ENCODE results near the gene FGD5. TPM values are rescaled to one million over a fixed set of nuclear protein-coding genes. Genes with fewer than 3 reads are reported as not detected.

The FGD5 gene
- total and polyA plus RNA-seq, 8 donors, result 1.2 to 34.1 (median 9.0) TPM

GRCh38 chr3:14862661-14863230, 44.0 kb downstream of the FGD5 start:
- Histone ChIP-seq H3K36me3 (peaks cover 0 to 6% (median 0%) of the 10 kb centered on the region in 4 donors), H3K4me3 (no peak overlapping the region), H3K27ac (no peak overlapping the region), H3K9me3 (no peaks in the 10 kb centered on the region), H3K4me1 (peaks cover 0 to 16% (median 12%) of the 10 kb centered on the region in 4 donors), H3K27me3 (peaks cover 0 to 7% (median 0%) of the 10 kb centered on the region in 3 donors)
- TF ChIP-seq POLR2A (IDR thresholded peaks at IDR 0.05) (no peak), POLR2AphosphoS5 (IDR thresholded peaks at IDR 0.05) (no peak), CTCF (IDR thresholded peaks at IDR 0.05) (no peak), EP300 (IDR thresholded peaks at IDR 0.05) (no peak)
- WGBS, 5 donors, result 76 to 83% (median 81%) methylated on average over 5 of the region's 5 CpGs
- no peak for DNase-seq
- intact Hi-C loops (cut with DNase I; ENCODE audit: low total_unique reads), result no loop called here

GRCh38 chr3:14863333-14864100, 44.8 kb downstream of the FGD5 start:
- 59 to 74% (median 66%) methylated on average over 8 to 10 of the region's 10 CpGs for WGBS, 5 donors
- no peak overlapping the region for H3K27ac ChIP-seq

DNA sequence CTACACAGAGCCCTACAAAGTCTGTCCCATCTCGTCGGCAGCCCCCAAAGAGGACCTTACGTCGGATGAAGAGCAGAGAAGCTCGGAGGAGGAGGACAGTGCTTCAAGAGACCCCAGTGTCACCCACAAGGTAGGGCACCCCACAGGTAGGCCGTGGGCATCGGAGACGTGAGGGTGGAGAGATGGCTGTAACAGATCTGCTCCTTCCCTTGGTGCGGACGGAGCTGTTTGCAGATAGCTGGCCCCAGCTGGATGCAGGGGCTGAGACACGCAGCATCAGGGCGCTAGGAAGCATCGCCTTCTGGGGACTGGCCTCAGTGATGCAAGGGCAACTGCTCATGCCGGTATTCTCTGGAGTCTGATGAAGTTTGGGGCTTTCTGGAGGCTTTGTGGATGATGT, 45.4 kb downstream of the FGD5 start:
- intact Hi-C loops (cut with DNase I; ENCODE audit: low total_unique reads), result no loop called here
- no peak overlapping the region for H3K27ac ChIP-seq
- no peak overlapping the region for H3K4me3 ChIP-seq
- H3K27me3 ChIP-seq, result no peaks in the 10 kb centered on the region
- no peaks in the 10 kb centered on the region for H3K9me3 ChIP-seq
- peaks cover 0 to 6% (median 0%) of the 10 kb centered on the region in 4 donors for H3K36me3 ChIP-seq
- H3K4me1 ChIP-seq, result peaks cover 0 to 16% (median 12%) of the 10 kb centered on the region in 4 donors
- WGBS, 5 donors, result 89 to 93% (median 92%) methylated on average over 14 of the region's 14 CpGs
- TF ChIP-seq EP300 (IDR thresholded peaks at IDR 0.05), result no peak
- TF ChIP-seq POLR2AphosphoS5 (IDR thresholded peaks at IDR 0.05), result no peak
- TF ChIP-seq POLR2A (IDR thresholded peaks at IDR 0.05), result no peak
- TF ChIP-seq CTCF (IDR thresholded peaks at IDR 0.05), result no peak
- DNase-seq, result no peak

More at GRCh38 chr3:14863333-14864100, 44.8 kb downstream of the FGD5 start:
- DNase-seq, result no peak
- Histone ChIP-seq H3K4me3 (no peak overlapping the region), H3K36me3 (peaks cover 0 to 6% (median 0%) of the 10 kb centered on the region in 4 donors), H3K27me3 (peaks cover 0 to 3% (median 0%) of the 10 kb centered on the region in 3 donors), H3K4me1 (peaks cover 0 to 16% (median 12%) of the 10 kb centered on the region in 4 donors), H3K9me3 (no peaks in the 10 kb centered on the region)
- intact Hi-C loops (cut with DNase I; ENCODE audit: low total_unique reads), result no loop called here
- TF ChIP-seq POLR2A (IDR thresholded peaks at IDR 0.05), result no peak
- TF ChIP-seq CTCF (IDR thresholded peaks at IDR 0.05), result peak in 1 of 7 experiments; percentile 11
- TF ChIP-seq POLR2AphosphoS5 (IDR thresholded peaks at IDR 0.05), result no peak
- TF ChIP-seq EP300 (IDR thresholded peaks at IDR 0.05), result no peak

GRCh38 chr3:14866627-14867026, 47.9 kb downstream of the FGD5 start:
- Histone ChIP-seq H3K4me1 (peaks cover 0 to 20% (median 15%) of the 10 kb centered on the region in 4 donors), H3K9me3 (no peaks in the 10 kb centered on the region), H3K36me3 (peaks cover 0 to 6% (median 0%) of the 10 kb centered on the region in 4 donors), H3K27me3 (no peaks in the 10 kb centered on the region), H3K27ac (no peak overlapping the region), H3K4me3 (no peak overlapping the region)
- WGBS, 5 donors, result 75 to 93% (median 84%) methylated on average over 5 of the region's 5 CpGs
- TF ChIP-seq CTCF (IDR thresholded peaks at IDR 0.05) (no peak), POLR2AphosphoS5 (IDR thresholded peaks at IDR 0.05) (no peak), POLR2A (IDR thresholded peaks at IDR 0.05) (no peak), EP300 (IDR thresholded peaks at IDR 0.05) (no peak)
- DNase-seq, result no peak
- intact Hi-C loops (cut with DNase I; ENCODE audit: low total_unique reads), result no loop called here

All from stomach (tissue), 9 donors.